HUDEP-2 (cell line): ENCODE results near the gene ARID1A.
"Not testable (repeated sequence)": the region's sequence is repeated elsewhere in the genome, so short reads cannot be mapped to it uniquely, and the experiment has no call there.

Experiments used
- DNase-seq, 76 experiments: peaks; one replicate each; lab custom pipeline; 2025; ENCODE audit not compliant: unreplicated experiment in 76 of 76; lab: John Stamatoyannopoulos, UW

ARID1A gene

DNA sequence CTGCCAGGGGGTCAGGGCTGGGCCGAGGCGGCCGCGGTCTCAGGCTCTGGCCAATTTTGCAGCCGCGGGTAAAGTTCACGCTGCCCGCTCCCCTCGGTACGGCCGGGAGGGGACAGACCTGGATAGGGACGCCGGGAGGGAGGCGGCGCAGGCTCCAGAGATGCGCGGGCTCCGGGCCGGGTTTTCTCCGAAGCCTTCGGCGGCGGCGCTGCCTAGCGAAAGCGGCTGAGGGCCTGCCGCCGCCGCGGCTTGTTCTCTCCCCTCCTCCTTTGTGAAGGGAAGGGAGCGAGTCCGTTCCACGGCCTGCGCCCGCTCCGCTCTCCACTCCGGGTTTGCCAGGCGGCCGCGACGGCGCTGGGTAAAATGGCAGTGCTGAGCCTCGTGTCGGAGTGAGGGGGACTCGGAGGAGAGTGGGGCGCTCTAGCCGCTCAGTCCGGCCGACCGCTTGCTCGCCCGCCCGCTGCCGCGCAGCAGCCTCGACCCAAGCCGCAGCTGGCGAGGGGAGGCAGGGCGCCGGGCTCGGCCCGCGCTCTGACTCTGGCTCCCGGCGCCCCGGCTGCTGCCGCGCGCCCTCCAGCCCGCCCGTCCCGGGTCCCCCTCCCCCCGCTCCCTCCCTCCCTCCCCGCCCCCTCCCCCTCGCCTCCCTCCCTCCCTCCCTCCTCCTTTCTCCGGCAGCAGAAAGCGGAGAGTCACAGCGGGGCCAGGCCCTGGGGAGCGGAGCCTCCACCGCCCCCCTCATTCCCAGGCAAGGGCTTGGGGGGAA, at the start of gene ARID1A:
TSS of gene ARID1A (plus strand) at position 660 of the 763 bp plus-strand sequence. CDS start 389 bp downstream, outside the sequence.
- peak in 74 of 76 experiments; percentile 15 to 89 (median 73) for DNase-seq

DNA sequence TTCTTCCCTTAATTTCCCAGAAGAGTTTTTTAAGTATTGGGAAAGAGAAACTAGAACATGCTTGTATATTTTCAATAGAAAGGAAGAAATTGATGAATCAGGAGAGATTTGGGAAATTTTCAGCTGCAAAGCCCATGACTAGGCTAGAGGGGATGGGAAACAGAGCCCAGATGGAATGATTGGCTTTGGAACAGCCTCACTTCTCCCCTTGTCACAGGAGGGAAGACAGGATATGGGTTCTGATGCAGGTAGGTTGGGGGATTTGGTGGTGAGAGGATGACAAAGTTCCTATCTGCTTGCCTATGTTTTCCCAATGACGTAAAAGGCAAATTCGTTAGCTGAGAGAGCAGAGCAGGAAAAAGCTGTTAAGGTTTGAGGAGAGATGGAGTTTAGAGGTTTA, 31.0 kb upstream of the ARID1A start:
- DNase-seq, result no peak

DNA sequence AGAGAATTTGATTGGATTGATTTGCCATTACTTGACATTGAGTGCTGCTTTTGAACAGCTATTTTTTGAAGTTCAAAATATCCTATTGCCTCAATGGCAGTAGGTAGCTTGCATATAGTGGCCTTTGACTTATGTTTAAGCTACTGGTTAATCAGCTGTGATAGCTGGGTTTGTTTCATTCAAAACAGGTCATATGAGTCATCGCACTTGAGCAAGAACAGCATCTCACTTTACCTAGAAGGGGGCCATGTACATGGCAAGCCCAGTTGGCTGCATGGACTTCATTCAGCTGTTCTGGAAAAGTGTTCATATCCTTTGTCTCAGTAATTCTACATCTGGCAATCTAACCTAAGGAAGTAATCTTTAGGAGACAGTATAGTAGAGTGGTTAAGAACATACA, 29.0 kb upstream of the ARID1A start:
- DNase-seq, result no peak

DNA sequence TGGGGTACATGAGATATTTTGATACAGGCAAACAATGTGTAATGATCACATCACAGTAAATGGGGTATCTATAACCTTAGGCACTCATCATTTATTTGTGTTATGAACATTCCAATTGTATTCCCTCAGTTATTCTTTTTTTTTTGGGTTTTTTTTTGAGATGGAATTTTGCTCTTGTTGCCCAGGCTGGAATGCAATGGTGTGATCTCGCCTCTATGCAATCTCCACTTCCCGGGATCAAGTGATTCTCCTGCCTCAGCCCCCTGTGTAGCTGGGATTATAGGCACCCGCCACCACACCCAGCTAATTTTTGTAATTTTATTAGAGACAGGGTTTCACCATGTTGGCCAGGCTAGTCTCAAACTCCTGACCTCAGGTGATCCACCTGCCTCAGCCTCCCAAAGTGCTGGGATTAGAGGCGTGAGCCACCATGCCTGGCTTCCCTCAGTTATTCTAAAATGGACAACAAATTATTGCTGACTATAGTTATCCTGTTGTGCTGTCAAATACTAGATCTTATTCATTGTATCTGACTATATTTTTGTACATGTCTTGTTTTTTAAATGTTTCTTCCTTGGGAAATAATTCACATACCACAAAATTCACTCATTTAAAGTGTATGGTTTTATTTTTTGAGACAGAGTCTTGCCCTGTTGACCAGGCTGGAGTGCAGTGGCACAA, 27.6 kb upstream of the ARID1A start:
- DNase-seq, result not testable (repeated sequence)

DNA sequence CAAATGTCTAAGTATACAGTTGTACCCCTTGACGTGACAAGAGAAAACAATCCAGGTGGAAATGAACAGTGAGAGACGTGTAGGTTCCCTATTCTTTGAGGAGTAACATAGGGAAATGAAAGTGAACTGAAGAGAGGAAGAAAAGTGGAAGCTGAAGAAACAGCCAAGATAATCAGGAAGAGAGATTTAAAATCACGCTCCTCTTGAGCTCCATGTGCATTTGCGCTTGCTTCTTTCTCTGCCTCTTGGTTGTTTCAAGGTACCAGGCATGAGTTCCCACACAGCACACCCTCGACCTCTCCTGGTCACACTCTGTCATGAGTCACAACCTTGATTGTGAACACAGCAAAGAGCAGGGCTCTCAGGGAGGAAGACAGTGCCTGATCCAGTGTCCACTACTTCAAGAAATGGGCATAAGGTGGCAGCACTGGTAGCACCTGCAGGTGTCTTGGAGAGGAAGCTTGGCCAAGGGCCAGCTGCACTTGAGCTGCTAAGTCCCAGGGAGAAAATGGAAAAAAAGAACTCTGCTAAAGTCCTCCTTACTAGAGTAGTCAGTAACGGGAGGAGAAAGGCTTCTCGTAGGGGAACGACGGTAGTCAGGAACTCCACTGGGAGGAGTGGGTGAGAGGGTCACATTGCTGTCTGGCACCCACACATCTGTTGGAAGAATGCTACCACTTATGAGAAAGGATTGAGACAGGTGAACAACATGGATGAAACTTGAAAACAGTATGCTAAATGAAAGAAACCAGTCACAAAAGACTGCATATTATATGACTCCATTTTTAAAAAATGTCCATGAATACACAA, 18.3 kb upstream of the ARID1A start:
- peak in 72 of 76 experiments; percentile 23 to 86 (median 62) for DNase-seq

DNA sequence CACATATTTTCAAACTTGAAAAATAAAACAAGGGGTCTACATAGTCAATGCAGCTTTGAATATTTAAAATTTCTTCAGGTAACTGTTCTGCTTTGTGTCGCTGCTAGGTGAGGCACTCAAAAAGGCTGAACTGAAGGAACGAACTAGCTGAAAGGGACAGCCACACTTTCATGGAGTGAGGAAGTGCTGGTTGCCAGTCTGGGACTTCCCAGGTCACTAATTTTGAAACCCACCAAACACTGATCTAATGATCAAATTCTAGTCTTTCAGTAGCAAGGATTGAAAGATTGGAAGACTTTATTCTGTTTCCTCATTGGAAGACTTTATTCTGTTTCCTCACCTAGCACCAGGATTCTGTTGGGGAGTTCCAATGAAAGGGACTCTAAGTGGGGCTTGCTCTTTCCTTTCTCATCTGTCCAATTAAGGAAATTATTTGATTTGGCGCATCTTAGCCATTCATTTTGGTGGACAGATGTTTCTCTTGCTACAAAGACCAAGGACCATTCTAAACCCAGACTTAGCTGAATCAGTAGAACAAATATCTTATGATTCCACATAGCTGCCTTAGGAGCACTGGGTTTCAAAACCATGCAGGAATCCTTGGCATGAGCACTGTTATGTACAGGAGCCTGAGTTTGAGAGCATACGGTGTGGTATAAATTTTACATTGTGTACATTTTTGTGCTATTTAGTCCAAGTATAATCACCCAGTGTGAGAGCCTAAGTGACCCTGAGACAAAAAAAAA, 10.9 kb upstream of the ARID1A start:
- no peak for DNase-seq

DNA sequence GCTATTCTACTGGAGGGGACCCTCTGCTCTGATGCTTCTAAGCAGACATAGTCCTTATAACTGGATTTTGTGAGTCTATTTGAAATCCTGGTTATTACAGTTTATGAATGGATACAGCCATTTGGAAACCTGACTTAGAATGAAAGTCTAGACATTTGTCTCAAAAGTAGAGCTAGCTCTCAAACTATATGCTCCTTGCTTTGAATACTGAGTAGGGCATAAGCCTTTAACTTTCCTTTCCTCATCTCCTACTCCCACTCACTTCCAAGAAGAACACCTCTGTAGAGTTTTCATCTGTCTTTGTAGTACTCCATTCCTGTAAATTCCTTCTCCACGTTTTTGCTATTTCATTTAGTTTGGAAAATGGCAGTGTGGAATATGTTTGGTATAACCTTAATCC, 9.0 kb upstream of the ARID1A start:
- DNase-seq, result no peak

DNA sequence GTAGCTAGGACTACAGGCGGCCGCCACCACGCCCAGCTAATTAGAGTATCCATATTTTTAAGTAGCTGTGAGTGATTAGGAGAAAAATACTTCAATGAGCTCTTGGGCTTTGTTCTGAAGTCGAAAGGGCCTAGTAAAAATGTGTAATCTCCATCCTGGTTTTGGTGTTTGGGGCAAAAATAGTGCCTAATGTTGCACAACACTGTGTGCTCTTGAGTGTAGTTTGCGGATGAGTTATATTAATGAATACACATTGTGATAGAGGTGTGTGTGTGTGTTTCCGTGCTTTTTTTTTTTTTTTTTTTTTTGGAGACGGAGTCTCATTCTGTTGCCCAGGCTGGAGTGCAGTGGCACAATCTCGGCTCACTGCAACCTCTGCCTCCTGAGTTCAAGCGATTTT, 6.3 kb upstream of the ARID1A start:
- DNase-seq, result no peak

DNA sequence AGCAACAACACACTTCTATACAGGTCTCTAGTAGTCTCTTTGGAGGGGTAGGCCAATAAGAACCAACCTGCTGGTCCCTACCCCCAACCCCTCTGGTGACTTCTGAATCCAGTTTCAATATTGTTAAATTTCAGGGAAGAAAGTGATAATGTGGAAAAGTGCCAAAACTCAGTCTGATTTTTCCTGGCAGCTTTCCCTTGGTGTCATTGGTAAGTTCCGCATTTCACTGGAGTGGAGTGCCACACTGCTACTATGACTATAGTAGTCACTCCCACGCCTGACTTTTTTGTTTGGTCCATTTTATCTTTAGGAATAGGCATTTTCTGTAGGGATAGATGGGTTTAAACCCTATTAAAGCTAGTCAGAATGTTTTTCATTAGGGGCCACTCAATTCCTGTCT, 5.7 kb upstream of the ARID1A start:
- peak in 37 of 76 experiments; percentile 8 to 73 (median 29) for DNase-seq

DNA sequence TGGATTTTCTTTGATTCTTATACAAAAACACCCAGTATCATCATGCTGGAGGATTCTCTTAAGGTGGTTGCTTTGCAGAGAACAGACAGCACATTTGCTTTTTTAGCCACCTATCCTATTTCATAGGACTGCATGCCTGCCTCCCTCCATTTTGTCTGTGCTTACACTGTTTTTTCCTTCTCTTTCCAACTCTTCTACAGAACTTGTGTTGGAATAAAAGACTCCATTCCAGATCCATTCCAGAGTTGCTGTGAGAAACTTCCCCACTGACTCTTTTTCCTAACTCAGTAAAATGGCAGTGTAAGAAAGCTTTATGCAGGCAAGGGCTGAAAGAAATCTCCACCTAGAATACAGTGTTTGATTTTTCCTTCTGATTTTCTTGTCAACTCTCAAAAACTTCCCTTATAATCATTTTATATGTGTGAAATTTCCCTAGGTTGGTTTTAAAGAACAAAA, 5.2 kb upstream of the ARID1A start:
- peak in 1 of 76 experiments; percentile 50 for DNase-seq

DNA sequence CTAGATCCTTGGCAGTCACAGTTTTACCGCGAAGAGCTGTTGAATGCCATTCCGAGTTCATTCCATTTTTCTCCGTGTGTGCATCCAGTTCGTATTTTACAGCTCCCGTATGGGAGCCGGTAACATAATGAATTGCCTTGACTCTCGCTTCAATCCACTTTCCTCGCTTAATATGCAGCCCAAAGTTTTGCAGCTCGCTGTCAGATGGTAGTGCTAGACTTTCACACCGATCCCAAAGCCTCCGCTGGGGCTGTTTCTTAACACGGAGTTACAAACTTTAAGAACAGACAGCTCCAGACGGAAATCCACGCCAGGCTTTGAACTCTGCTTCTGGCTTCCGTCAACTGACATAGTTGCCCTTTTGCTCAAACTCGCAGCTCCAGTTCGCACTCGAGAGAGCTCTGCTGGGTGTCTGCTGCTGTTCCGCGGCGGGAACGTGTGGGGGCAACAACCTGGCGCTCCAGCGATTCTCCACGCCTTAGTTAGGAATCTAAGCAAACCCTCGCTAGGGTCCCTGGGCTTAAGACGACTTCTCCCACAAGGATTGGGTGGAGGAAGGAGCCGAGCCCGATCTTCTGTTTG, 3.5 kb upstream of the ARID1A start:
- peak in 72 of 76 experiments; percentile 37 to 92 (median 70) for DNase-seq

DNA sequence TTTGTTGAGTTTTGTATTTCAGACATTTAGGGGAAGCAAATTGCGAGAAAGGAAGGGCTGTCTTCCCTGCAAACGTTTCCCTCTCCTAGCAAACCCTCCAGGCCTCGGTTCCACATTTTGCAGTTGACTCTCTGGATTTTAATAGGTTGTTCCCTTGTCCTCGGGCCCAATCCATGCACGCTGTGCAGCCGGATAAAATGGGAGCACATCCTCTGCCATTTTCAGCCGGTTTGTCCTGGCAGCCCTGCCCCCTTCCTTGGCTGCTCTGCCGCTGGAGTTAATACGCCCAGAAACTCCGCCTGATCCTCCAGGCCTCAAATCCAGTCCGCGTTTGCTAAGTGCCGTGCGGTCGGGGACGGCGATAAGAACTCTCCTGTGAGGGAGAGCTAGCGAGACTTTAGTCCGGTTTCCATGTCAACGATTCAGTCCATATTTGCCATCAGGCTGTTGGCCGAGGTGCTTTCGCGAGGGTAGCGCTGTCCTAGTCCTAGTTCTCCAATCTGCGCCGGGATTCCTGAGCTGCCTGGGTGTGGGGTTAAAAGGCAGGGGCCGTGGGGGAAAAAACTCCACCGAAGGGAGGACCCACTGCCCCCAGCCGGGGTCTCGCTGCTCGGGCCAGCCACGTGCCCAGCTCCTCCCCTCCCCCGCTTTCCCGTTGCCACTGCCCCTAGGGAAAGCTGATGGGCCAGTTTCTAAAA, 2.9 kb upstream of the ARID1A start:
- peak in 75 of 76 experiments; percentile 72 to 97 (median 91) for DNase-seq

DNA sequence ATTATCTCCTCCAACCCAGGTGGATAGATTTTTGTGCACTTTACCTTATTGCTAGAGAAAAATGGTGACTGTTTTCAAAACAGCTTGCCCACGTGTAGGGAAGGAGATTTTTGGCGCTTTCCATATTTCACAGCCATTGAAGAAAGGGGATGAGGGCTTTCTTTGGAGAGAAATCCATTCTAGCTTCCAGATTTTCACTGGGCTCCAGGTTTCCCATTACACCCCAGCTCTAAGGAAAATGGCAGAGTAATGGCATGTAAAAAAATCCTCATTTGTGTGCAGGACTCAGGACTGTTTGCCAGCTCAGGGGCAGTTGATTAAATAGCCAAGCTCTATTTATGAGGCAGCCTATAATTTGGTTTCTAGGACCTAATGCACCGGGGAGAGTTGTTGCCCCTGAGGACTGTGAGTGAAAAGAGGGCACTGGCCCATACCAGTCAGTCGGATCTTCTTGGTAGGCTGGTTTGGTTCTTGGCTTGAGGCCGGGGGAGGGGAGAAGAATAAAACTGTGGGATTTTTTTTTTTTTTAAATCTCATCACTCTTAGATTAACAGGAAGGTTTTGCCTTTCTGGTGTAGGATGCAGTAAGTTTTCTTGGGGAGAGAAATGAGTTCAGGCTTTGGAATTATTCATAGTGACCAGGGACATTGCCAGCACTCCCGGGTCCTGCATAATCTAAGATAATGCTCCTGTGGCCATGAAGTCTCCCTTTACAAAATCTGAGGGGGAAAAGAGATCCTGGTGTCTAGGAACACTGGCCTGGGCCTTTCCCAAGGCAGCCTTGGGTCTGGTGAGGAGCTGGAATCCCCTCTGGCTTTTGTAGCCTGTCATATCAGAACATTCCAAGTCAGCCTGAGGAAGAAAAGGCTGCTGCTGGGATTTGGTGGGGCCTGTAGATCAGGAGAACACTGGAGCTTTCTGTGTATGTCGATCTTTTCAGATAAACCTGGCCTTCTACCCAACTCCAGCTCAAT, 1.9 kb upstream of the ARID1A start:
- DNase-seq, result peak in 6 of 76 experiments; percentile 4 to 40 (median 17)

DNA sequence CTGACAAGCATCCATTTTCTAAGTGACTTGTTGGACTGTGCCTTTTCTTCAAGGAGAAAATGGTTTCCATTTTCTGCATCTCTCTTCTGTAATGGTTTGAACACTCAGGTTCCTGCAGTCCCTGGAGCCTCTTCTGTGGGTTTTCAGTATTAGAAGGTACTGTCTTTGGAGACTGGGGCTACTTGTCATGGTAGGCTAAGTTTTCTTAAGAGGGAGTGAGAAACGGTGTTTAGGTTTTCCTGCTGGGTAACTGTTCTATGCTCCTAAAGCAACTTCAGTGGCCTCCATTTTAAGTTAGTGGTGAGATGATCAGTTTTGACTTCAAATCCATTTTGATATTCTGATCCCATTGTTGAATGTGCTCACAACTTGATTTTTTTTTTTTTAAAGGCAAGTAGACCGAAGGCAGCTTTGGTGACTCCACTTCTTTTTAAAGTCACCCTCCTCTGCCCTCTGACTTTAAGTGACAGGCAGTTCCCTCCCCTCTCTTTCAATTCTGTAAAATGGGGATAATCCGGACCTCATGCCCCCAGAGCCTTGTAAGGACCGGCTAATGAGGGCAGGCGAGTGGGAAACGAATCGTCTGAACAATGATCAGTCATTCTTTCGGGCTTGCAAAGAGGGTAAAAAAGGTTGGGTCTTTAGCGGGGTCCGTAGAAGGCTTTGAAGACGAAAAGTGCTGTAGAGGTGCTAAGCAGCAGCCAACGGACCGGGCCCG, 1.0 kb upstream of the ARID1A start:
- DNase-seq, result peak in 13 of 76 experiments; percentile 22 to 69 (median 38)

DNA sequence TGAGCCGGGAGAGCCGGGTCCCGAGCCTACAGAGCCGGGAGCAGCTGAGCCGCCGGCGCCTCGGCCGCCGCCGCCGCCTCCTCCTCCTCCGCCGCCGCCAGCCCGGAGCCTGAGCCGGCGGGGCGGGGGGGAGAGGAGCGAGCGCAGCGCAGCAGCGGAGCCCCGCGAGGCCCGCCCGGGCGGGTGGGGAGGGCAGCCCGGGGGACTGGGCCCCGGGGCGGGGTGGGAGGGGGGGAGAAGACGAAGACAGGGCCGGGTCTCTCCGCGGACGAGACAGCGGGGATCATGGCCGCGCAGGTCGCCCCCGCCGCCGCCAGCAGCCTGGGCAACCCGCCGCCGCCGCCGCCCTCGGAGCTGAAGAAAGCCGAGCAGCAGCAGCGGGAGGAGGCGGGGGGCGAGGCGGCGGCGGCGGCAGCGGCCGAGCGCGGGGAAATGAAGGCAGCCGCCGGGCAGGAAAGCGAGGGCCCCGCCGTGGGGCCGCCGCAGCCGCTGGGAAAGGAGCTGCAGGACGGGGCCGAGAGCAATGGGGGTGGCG, 371 bp downstream of the ARID1A start:
- DNase-seq, result no peak

DNA sequence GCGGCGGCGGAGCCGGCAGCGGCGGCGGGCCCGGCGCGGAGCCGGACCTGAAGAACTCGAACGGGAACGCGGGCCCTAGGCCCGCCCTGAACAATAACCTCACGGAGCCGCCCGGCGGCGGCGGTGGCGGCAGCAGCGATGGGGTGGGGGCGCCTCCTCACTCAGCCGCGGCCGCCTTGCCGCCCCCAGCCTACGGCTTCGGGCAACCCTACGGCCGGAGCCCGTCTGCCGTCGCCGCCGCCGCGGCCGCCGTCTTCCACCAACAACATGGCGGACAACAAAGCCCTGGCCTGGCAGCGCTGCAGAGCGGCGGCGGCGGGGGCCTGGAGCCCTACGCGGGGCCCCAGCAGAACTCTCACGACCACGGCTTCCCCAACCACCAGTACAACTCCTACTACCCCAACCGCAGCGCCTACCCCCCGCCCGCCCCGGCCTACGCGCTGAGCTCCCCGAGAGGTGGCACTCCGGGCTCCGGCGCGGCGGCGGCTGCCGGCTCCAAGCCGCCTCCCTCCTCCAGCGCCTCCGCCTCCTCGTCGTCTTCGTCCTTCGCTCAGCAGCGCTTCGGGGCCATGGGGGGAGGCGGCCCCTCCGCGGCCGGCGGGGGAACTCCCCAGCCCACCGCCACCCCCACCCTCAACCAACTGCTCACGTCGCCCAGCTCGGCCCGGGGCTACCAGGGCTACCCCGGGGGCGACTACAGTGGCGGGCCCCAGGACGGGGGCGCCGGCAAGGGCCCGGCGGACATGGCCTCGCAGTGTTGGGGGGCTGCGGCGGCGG, 1.0 kb downstream of the ARID1A start:
- DNase-seq, result peak in 13 of 76 experiments; percentile 10 to 42 (median 22)
